Endothelial cell of umbilical vein (primary cell): ENCODE data around the gene KLLN. TPM values are rescaled to one million over a fixed set of nuclear protein-coding genes. Genes with fewer than 3 reads are reported as not detected.

Source experiments
- BruUV-seq: library from RNA; stranded (reverse); fragments of 400-500 nt; replicated peaks from 2 replicates; lab custom pipeline; 2021; lab: Mats Ljungman, UMichigan
- CTCF ChIA-PET: fragments of 300-600, 350-600 bp; sonication (Branson Sonifier 250); formaldehyde crosslinking; loops from one replicate; lab custom pipeline; 2021; ENCODE audit warnings: antibody characterized with exemption, inconsistent platforms; lab: Charles Lee
- POLR2A ChIA-PET: fragments of 300-600, 350-600 bp; sonication (Branson Sonifier 250); formaldehyde crosslinking; loops from one replicate; lab custom pipeline; 2021; ENCODE audit warnings: antibody characterized with exemption, inconsistent platforms; lab: Charles Lee
- DNase-seq: peaks from one replicate; pipeline ENCODE4 v3.0.0-alpha.2; 2011; ENCODE audit warnings: low read depth, low spot score
- FAIRE-seq: peaks from 2 replicates; lab custom pipeline; 2011; peaks lifted over from hg19 to GRCh38; lab: Jason Lieb, UNC
- H2AFZ ChIP-seq: 2 replicates; pipeline ENCODE4 v1.6.0; 2012; ENCODE audit warnings: low read depth, low read length, control low read depth, inconsistent platforms
- H3K27ac ChIP-seq: 2 replicates; pipeline ENCODE4 v1.5.1; 2011; ENCODE audit warnings: low read depth, mild to moderate bottlenecking, control low read depth, low read length, moderate library complexity; ENCODE audit not compliant: insufficient read depth
- H3K27me3 ChIP-seq, 2 experiments: 2 replicates each; pipeline versions ENCODE4 v1.6.0 to v1.6.1; 2011; ENCODE audit warnings: low read length in 2 of 2, mixed read lengths in 1 of 2; ENCODE audit not compliant: control insufficient read depth in 2 of 2, insufficient read depth in 2 of 2
- H3K36me3 ChIP-seq, 2 experiments: 2 replicates in 1 of 2; 3 replicates in 1 of 2; pipeline ENCODE4 v1.5.1; 2011; ENCODE audit warnings: low read length in 2 of 2, mild to moderate bottlenecking in 1 of 2, moderate library complexity in 1 of 2; ENCODE audit not compliant: control insufficient read depth in 2 of 2, insufficient read depth in 2 of 2; ENCODE audit errors: extremely low read depth in 1 of 2
- H3K4me1 ChIP-seq: 3 replicates; pipeline ENCODE4 v1.5.1; 2011; ENCODE audit warnings: mild to moderate bottlenecking, low read length; ENCODE audit not compliant: control insufficient read depth, insufficient read depth; ENCODE audit errors: extremely low read depth
- H3K4me2 ChIP-seq: 2 replicates; pipeline ENCODE4 v1.6.1; 2011; ENCODE audit warnings: low read length, control low read depth, mixed read lengths; ENCODE audit not compliant: insufficient read depth
- H3K4me3 ChIP-seq, 3 experiments: fragments of 200-600 bp in 1 of 3; sonication (generic), shearing (Covaris generic) in 1 of 3; replicated peaks in 1 of 3; 2 replicates each; pipeline ENCODE4 v1.5.1; 2011 to 2016; ENCODE audit warnings: control low read depth in 3 of 3, low read length in 3 of 3, mild to moderate bottlenecking in 2 of 3, inconsistent platforms in 1 of 3, low read depth in 1 of 3, moderate library complexity in 1 of 3; ENCODE audit not compliant: insufficient read depth in 1 of 3
- H3K79me2 ChIP-seq: 2 replicates; pipeline ENCODE4 v1.6.0; 2012; ENCODE audit warnings: low read length, inconsistent platforms; ENCODE audit not compliant: control insufficient read depth, insufficient read depth
- H3K9ac ChIP-seq: replicated peaks from 2 replicates; pipeline ENCODE3; 2011; ENCODE audit warnings: low read length, control low read depth; ENCODE audit not compliant: insufficient read depth; ENCODE audit errors: extremely low read depth
- H3K9me1 ChIP-seq: replicated peaks from 3 replicates; pipeline ENCODE4 v1.6.0; 2011; ENCODE audit warnings: mild to moderate bottlenecking, low read length; ENCODE audit not compliant: control insufficient read depth, insufficient read depth; ENCODE audit errors: extremely low read depth
- H3K9me3 ChIP-seq: replicated peaks from 2 replicates; pipeline ENCODE4 v1.5.1; 2012; ENCODE audit warnings: low read length, inconsistent platforms; ENCODE audit not compliant: control insufficient read depth, insufficient read depth
- H4K20me1 ChIP-seq: replicated peaks from 2 replicates; pipeline ENCODE3; 2011; ENCODE audit warnings: mild to moderate bottlenecking, low read length; ENCODE audit not compliant: control insufficient read depth, insufficient read depth; ENCODE audit errors: extremely low read depth
- CTCF ChIP-seq, 2 donors: IDR thresholded peaks; 1 replicate in 1 of 2; 2 replicates in 1 of 2; pipeline ENCODE4 v1.5.1; 2011; ENCODE audit warnings: low read length in 2 of 2, mild to moderate bottlenecking in 2 of 2, moderate library complexity in 2 of 2, control low read depth in 1 of 2, inconsistent platforms in 1 of 2, low read depth in 1 of 2; ENCODE audit not compliant: insufficient read depth in 1 of 2; ENCODE audit errors: extremely low read depth in 1 of 2
- EZH2 ChIP-seq: IDR thresholded peaks from 2 replicates; pipeline ENCODE4 v1.6.1; 2012; ENCODE audit warnings: borderline replicate concordance, low read depth, mild to moderate bottlenecking, moderate library complexity, low read length, inconsistent platforms; ENCODE audit not compliant: severe bottlenecking
- FOS ChIP-seq: IDR thresholded peaks from 2 replicates; pipeline ENCODE4 v1.6.1; 2011; ENCODE audit warnings: mild to moderate bottlenecking, low read length, moderate library complexity, borderline replicate concordance; ENCODE audit not compliant: insufficient read depth
- GATA2 ChIP-seq: IDR thresholded peaks from 2 replicates; pipeline ENCODE4 v1.7.0; 2011; ENCODE audit warnings: low read depth, mild to moderate bottlenecking, moderate library complexity, mixed read lengths, low read length; ENCODE audit not compliant: insufficient read length, insufficient read depth
- JUN ChIP-seq: IDR thresholded peaks from 2 replicates; pipeline ENCODE4 v1.6.1; 2011; ENCODE audit warnings: borderline replicate concordance, low read depth; ENCODE audit not compliant: insufficient read length, insufficient read depth
- MAX ChIP-seq: IDR thresholded peaks from 2 replicates; pipeline ENCODE4 v1.6.1; 2011; ENCODE audit not compliant: insufficient read depth, insufficient read length
- MYC ChIP-seq: IDR thresholded peaks from one replicate; pipeline ENCODE4 v1.6.1; 2011; ENCODE audit warnings: mild to moderate bottlenecking, low read depth, low read length
- POLR2A ChIP-seq: IDR thresholded peaks from 2 replicates; pipeline ENCODE4 v1.6.1; 2012; ENCODE audit warnings: low read depth, mild to moderate bottlenecking, control low read depth, low read length
- POLR2AphosphoS5 ChIP-seq: IDR thresholded peaks from 2 replicates; pipeline ENCODE4 v1.6.1; 2012; ENCODE audit warnings: low read depth, mild to moderate bottlenecking, control low read depth, low read length, moderate library complexity; ENCODE audit not compliant: insufficient read depth
- dilution Hi-C: fragments of 300-500 bp; cut with MboI; formaldehyde crosslinking; loops from one replicate; pipeline ENCODE4 v1.15.0; 2019; ENCODE audit warnings: low sequenced_read_pairs; ENCODE audit not compliant: extremely low pct_ligation_motif_present
- intact Hi-C: fragments of 100-400 bp; cut with micrococcal nuclease; formaldehyde crosslinking; loops from one replicate; pipeline ENCODE4 v1.10.0; 2022
- polyA plus RNA-seq, 4 experiments: library from polyadenylated mRNA; depleted of rRNA in 3 of 4; stranded (reverse) in 3 of 4; unstranded in 1 of 4; fragments of >200 nt; gene quantifications; 2 replicates each; pipeline versions ENCODE4 v1.2.1 to v1.2.3, GENCODE V29; 2011 to 2012; ENCODE audit warnings: missing spikeins in 1 of 4
- total RNA-seq: library from RNA; stranded (reverse); gene quantifications from 2 replicates; pipeline ENCODE4 v1.2.3, GENCODE V29; 2021

KLLN gene
- total and polyA plus RNA-seq, 2 donors (not counting 3 experiments of a cell fraction or from before 2014, with no cell fraction given), result 0.14 to 0.31 TPM

- Histone ChIP-seq H3K79me2 (peaks cover 32% of the 10 kb centered on the region), H3K9me1 (no peaks in the 10 kb centered on the region), H4K20me1 (no peaks in the 10 kb centered on the region), H3K4me3 (no peak overlapping the region), H3K27me3 (no peaks in the 10 kb centered on the region), H3K27ac (no peak overlapping the region), H3K36me3 (peaks cover 0 to under 1% of the 10 kb centered on the region in 2 experiments), H3K9ac (no peak overlapping the region), H3K4me2 (no peak overlapping the region), H3K4me1 (peaks cover 22% of the 10 kb centered on the region), H2AFZ (no peak overlapping the region), H3K9me3 (no peaks in the 10 kb centered on the region)
- FAIRE-seq, result no peak
- ChIA-PET CTCF (interaction anchor here (0.6 to 1.7 kb wide), 2 partner anchors 9 to 295 kb away, joined by 3 to 5 read pairs; no protein-coding TSS in a partner anchor), POLR2A (no interaction called here)
- TF ChIP-seq MYC, result no peak
- no peak for TF ChIP-seq FOS
- TF ChIP-seq GATA2, result no peak
- no peak for TF ChIP-seq EZH2
- no peak for TF ChIP-seq POLR2A
- no peak for TF ChIP-seq CTCF (IDR thresholded peaks at IDR 0.05; ENCODE audit: extremely low read depth in 1 of 2, insufficient read depth in 1 of 2, low read depth in 1 of 2, low read length in 2 of 2)
- no peak for TF ChIP-seq MAX
- no peak for TF ChIP-seq POLR2AphosphoS5
- no peak for TF ChIP-seq JUN
- no peak for DNase-seq
- dilution Hi-C loops (no loop called here), intact Hi-C loops (loop anchor here (2.0 kb wide), 2 partner anchors 162 to 286 kb away; no protein-coding TSS in a partner anchor)
- no TSS peak for BruUV-seq
Observed at GRCh38 chr10:87819289-87819585, 44.1 kb downstream of the KLLN start.
